T-cell (primary cell): ENCODE measurements around the gene TMEM179. TPM values are rescaled to one million over a fixed set of nuclear protein-coding genes. Genes with fewer than 3 reads are reported as not detected.

ENCODE experiments used
- ATAC-seq, 4 experiments: fragments of 200-7000 bp in 3 of 4; fragments of 150-1000 bp in 1 of 4; cut with Tn5 transposase; replicated peaks in 1 of 4; 1 replicate in 3 of 4; 2 replicates in 1 of 4; pipeline ENCODE4 v1.10.0; 2021; ENCODE audit warnings: moderate library complexity in 3 of 4, mild to moderate bottlenecking in 2 of 4, moderate number of reproducible peaks in 1 of 4
- CTCF ChIA-PET, 2 donors: fragments of 300-600 bp; sonication (Branson Sonifier 250); formaldehyde crosslinking; loops; one replicate each; lab custom pipeline; 2022; ENCODE audit warnings: antibody characterized with exemption in 2 of 2; lab: Charles Lee
- POLR2A ChIA-PET, 2 donors: fragments of 300-600 bp; sonication (Branson Sonifier 250); formaldehyde crosslinking; loops; one replicate each; lab custom pipeline; 2022; ENCODE audit warnings: antibody characterized with exemption in 2 of 2; lab: Charles Lee
- DNase-seq, 35 experiments: peaks; one replicate each; pipeline versions ENCODE4 v3.0.0 to v3.0.0-alpha.2; 2013 to 2023
- H3K27ac ChIP-seq: one replicate; pipeline ENCODE4 v1.5.1; 2013; ENCODE audit warnings: low read length
- H3K27me3 ChIP-seq, 2 experiments: replicated peaks in 1 of 2; 1 replicate in 1 of 2; 2 replicates in 1 of 2; pipeline versions ENCODE4 v1.6.1 to v1.7.0; 2013; ENCODE audit warnings: low read length in 1 of 2, mixed read lengths in 1 of 2; ENCODE audit not compliant: control insufficient read depth in 2 of 2, insufficient read depth in 2 of 2; ENCODE audit errors: extremely low read depth in 1 of 2
- H3K36me3 ChIP-seq, 2 donors: 1 replicate in 1 of 2; 2 replicates in 1 of 2; pipeline versions ENCODE4 v1.6.1 to v1.7.0; 2013; ENCODE audit warnings: low read length in 1 of 2; ENCODE audit not compliant: control insufficient read depth in 2 of 2, insufficient read depth in 1 of 2; ENCODE audit errors: extremely low read depth in 1 of 2
- H3K4me1 ChIP-seq, 2 experiments: 1 replicate in 1 of 2; 2 replicates in 1 of 2; pipeline versions ENCODE4 v1.6.1 to v1.7.0; 2013; ENCODE audit warnings: low read length in 2 of 2, mixed read lengths in 1 of 2; ENCODE audit not compliant: insufficient read depth in 2 of 2, control insufficient read depth in 1 of 2; ENCODE audit errors: extremely low read depth in 1 of 2
- H3K4me3 ChIP-seq, 2 donors: 1 replicate in 1 of 2; 2 replicates in 1 of 2; pipeline versions ENCODE4 v1.5.1 to v1.7.0; 2013; ENCODE audit warnings: mild to moderate bottlenecking in 2 of 2, low read length in 1 of 2, moderate library complexity in 1 of 2; ENCODE audit not compliant: control insufficient read depth in 1 of 2; ENCODE audit errors: extremely low read depth in 1 of 2
- H3K9me3 ChIP-seq: 2 replicates; pipeline ENCODE4 v1.7.0; 2013
- H3K27ac Mint-ChIP-seq, 2 donors: one replicate each; pipeline ENCODE4 v1.8.0; 2020 to 2021; ENCODE audit warnings: mild to moderate bottlenecking in 2 of 2, mixed read lengths in 2 of 2
- H3K27me3 Mint-ChIP-seq, 2 donors: one replicate each; pipeline ENCODE4 v1.8.0; 2021 to 2022; ENCODE audit warnings: mixed read lengths in 2 of 2
- H3K36me3 Mint-ChIP-seq: one replicate; pipeline ENCODE4 v1.8.0; 2021; ENCODE audit warnings: mixed read lengths
- H3K4me1 Mint-ChIP-seq, 3 donors: one replicate each; pipeline ENCODE4 v1.8.0; 2020 to 2022; ENCODE audit warnings: mixed read lengths in 3 of 3, mild to moderate bottlenecking in 1 of 3
- H3K4me3 Mint-ChIP-seq, 3 donors: one replicate each; pipeline ENCODE4 v1.8.0; 2020 to 2022; ENCODE audit warnings: mild to moderate bottlenecking in 3 of 3, mixed read lengths in 3 of 3, moderate library complexity in 3 of 3
- H3K9me3 Mint-ChIP-seq, 3 donors: one replicate each; pipeline ENCODE4 v1.8.0; 2020 to 2022; ENCODE audit warnings: mixed read lengths in 3 of 3
- WGBS: methylation state at CpG from one replicate; pipeline ENCODE4 v1.1.5; 2013; ENCODE audit warnings: missing lambda C conversion rate; ENCODE audit not compliant: insufficient coverage; 5-methylcytosine and 5-hydroxymethylcytosine counted together
- total RNA-seq, 35 experiments: library from RNA in 6 of 35; stranded (reverse) in 6 of 35; fragments of 120-200 nt in 1 of 35; gene quantifications; one replicate each; pipeline versions ENCODE4 v1.2.1 to v1.2.4 and lab custom pipeline; 2013 to 2026

The TMEM179 gene
- total RNA-seq, 5 donors from 2014 or later (not counting 1 experiment from before 2014, with no cell fraction given), result not detected

GRCh38 chr14:104594310-104595046 is 10.1 kb downstream of the TMEM179 start:
- POLR2A ChIA-PET, result no interaction called here
- H3K9me3 Mint-ChIP-seq, result no peaks in the 10 kb centered on the region
- ATAC-seq, result no peak

GRCh38 chr14:104593710-104594136 is 10.8 kb downstream of the TMEM179 start:
- H3K27me3 Mint-ChIP-seq, result peaks cover 4 to 19% of the 10 kb centered on the region in 2 donors
- H3K4me3 Mint-ChIP-seq, result no peak overlapping the region
- no peak for DNase-seq
- H3K9me3 Mint-ChIP-seq, result no peaks in the 10 kb centered on the region
- CTCF ChIA-PET, result no interaction called here
- H3K36me3 Mint-ChIP-seq, result no peaks in the 10 kb centered on the region
- POLR2A ChIA-PET, result no interaction called here
- no peaks in the 10 kb centered on the region for H3K36me3 ChIP-seq
- no peaks in the 10 kb centered on the region for H3K4me1 ChIP-seq
- WGBS, result 75% methylated on average over 11 of the region's 12 CpGs
- no peak for ATAC-seq
- no peaks in the 10 kb centered on the region for H3K4me1 Mint-ChIP-seq
- no peaks in the 10 kb centered on the region for H3K9me3 ChIP-seq
- no peak overlapping the region for H3K27ac ChIP-seq
- peaks cover 2 to 63% of the 10 kb centered on the region in 2 experiments for H3K27me3 ChIP-seq
- H3K4me3 ChIP-seq, result no peak overlapping the region
- no peak overlapping the region for H3K27ac Mint-ChIP-seq

More at GRCh38 chr14:104594310-104595046, 10.1 kb downstream of the TMEM179 start:
- Histone ChIP-seq H3K36me3 (no peaks in the 10 kb centered on the region), H3K4me1 (no peaks in the 10 kb centered on the region), H3K27ac (no peak overlapping the region), H3K4me3 (no peak overlapping the region), H3K27me3 (peaks cover 2 to 58% of the 10 kb centered on the region in 2 experiments), H3K9me3 (no peaks in the 10 kb centered on the region)
- Mint-ChIP-seq H3K36me3 (no peaks in the 10 kb centered on the region), H3K27ac (no peak overlapping the region), H3K4me1 (no peaks in the 10 kb centered on the region), H3K27me3 (peaks cover 6 to 22% of the 10 kb centered on the region in 2 donors), H3K4me3 (no peak overlapping the region)
- 71% methylated on average over 15 of the region's 15 CpGs for WGBS
- CTCF ChIA-PET, result interaction anchor here in 1 of 2 donors (0.7 kb wide), 1 partner anchor 166 kb away, joined by 6 read pairs; no protein-coding TSS in a partner anchor
- no peak for DNase-seq

GRCh38 chr14:104593241-104593701 is 11.3 kb downstream of the TMEM179 start:
- Mint-ChIP-seq H3K36me3 (no peaks in the 10 kb centered on the region), H3K4me3 (no peak overlapping the region), H3K27me3 (peaks cover 4 to 18% of the 10 kb centered on the region in 2 donors), H3K9me3 (no peaks in the 10 kb centered on the region), H3K4me1 (no peaks in the 10 kb centered on the region), H3K27ac (no peak overlapping the region)
- Histone ChIP-seq H3K9me3 (no peaks in the 10 kb centered on the region), H3K27ac (no peak overlapping the region), H3K36me3 (no peaks in the 10 kb centered on the region), H3K4me3 (no peak overlapping the region), H3K27me3 (peaks cover 2 to 61% of the 10 kb centered on the region in 2 experiments), H3K4me1 (no peaks in the 10 kb centered on the region)
- 74% methylated on average over 16 of the region's 18 CpGs for WGBS
- no peak for DNase-seq
- CTCF ChIA-PET, result no interaction called here
- POLR2A ChIA-PET, result no interaction called here
- no peak for ATAC-seq

- WGBS, result 73% methylated on average over 7 of the region's 8 CpGs
Measured at GRCh38 chr14:104592785-104593184, 11.8 kb downstream of the TMEM179 start.

GRCh38 chr14:104592292-104592672 is 12.3 kb downstream of the TMEM179 start:
- Mint-ChIP-seq H3K36me3 (no peaks in the 10 kb centered on the region), H3K27ac (no peak overlapping the region), H3K4me3 (no peak overlapping the region), H3K9me3 (no peaks in the 10 kb centered on the region), H3K4me1 (no peaks in the 10 kb centered on the region), H3K27me3 (peaks cover 4 to 13% of the 10 kb centered on the region in 2 donors)
- Histone ChIP-seq H3K36me3 (no peaks in the 10 kb centered on the region), H3K4me3 (no peak overlapping the region), H3K27me3 (peaks cover 2 to 61% of the 10 kb centered on the region in 2 experiments), H3K9me3 (no peaks in the 10 kb centered on the region), H3K27ac (no peak overlapping the region), H3K4me1 (no peaks in the 10 kb centered on the region)
- WGBS, result 46% methylated on average over 3 of the region's 3 CpGs
- ChIA-PET POLR2A (no interaction called here), CTCF (no interaction called here)
- no peak for ATAC-seq
- no peak for DNase-seq

More at GRCh38 chr14:104592785-104593184, 11.8 kb downstream of the TMEM179 start:
- ChIA-PET CTCF (no interaction called here), POLR2A (no interaction called here)
- Mint-ChIP-seq H3K4me1 (no peaks in the 10 kb centered on the region), H3K27me3 (peaks cover 4 to 17% of the 10 kb centered on the region in 2 donors), H3K27ac (no peak overlapping the region), H3K36me3 (no peaks in the 10 kb centered on the region), H3K4me3 (no peak overlapping the region), H3K9me3 (no peaks in the 10 kb centered on the region)
- DNase-seq (no peak), ATAC-seq (no peak)
- H3K27me3 ChIP-seq, result peaks cover 2 to 61% of the 10 kb centered on the region in 2 experiments
- no peaks in the 10 kb centered on the region for H3K9me3 ChIP-seq
- H3K4me3 ChIP-seq, result no peak overlapping the region
- H3K4me1 ChIP-seq, result no peaks in the 10 kb centered on the region
- H3K27ac ChIP-seq, result no peak overlapping the region
- no peaks in the 10 kb centered on the region for H3K36me3 ChIP-seq

GRCh38 chr14:104591506-104592291 is 12.9 kb downstream of the TMEM179 start:
- Histone ChIP-seq H3K27me3 (peaks cover 2 to 60% of the 10 kb centered on the region in 2 experiments), H3K27ac (no peak overlapping the region), H3K36me3 (no peaks in the 10 kb centered on the region), H3K9me3 (no peaks in the 10 kb centered on the region), H3K4me3 (no peak overlapping the region), H3K4me1 (no peaks in the 10 kb centered on the region)
- no peaks in the 10 kb centered on the region for H3K36me3 Mint-ChIP-seq
- H3K4me1 Mint-ChIP-seq, result no peaks in the 10 kb centered on the region
- H3K9me3 Mint-ChIP-seq, result no peaks in the 10 kb centered on the region
- ChIA-PET CTCF (no interaction called here), POLR2A (no interaction called here)
- no peak overlapping the region for H3K27ac Mint-ChIP-seq
- WGBS, result 72% methylated on average over 24 of the region's 26 CpGs
- ATAC-seq (no peak), DNase-seq (no peak)
- H3K4me3 Mint-ChIP-seq, result no peak overlapping the region
- H3K27me3 Mint-ChIP-seq, result peaks cover 4 to 12% of the 10 kb centered on the region in 2 donors
